Stimulated activated CD8-positive, alpha-beta memory T cell treated with anti-CD3 and anti-CD28 coated beads, Interleukin-4, amount 100 ng/mL, for 48 hours (primary cell): ENCODE data around the gene MAPKAP1.

ENCODE experiments used
- DNase-seq: peaks from one replicate; pipeline ENCODE4 v3.0.0-alpha.2; 2020

The MAPKAP1 gene

DNA sequence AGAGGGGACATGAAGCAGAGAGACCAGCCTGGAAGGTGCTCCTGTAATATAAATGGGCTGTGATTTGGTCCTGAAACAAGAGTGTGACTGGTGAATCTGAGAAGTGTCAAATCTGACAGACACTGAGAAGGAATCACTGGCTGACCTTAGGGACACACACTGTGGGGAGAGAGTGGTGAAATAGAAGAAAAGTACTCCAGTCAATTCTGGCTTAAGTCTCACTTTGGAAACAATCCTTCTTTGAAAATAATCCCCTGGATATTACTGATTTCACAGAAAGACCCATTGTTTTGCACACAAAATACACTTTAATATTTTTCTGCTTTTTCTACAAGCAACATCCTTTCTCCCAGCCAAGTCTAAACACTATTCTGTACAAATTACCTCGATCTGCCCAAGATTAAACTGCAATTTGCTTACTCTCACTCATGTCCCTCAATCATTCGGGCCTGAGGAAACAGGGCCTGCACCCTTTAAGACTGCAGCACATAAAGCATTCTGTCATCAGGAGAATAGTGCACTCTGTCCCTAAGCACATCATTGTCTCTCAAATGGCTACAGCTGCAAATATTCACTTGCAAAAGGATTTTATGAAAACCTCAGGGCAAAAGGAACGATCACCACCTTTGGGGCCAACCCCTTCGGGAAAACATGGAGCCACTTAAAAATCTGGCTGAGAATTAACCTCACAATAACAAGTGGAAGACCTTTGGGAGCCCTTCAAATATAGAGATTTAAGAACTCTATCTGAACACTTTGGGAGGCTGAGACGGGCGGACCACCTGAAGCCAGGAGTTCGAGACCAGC, 68.6 kb downstream of the MAPKAP1 start:
- DNase-seq: no peak

GRCh38 chr9:125637241-125637640, 69.8 kb downstream of the MAPKAP1 start:
- DNase-seq: no peak

DNA sequence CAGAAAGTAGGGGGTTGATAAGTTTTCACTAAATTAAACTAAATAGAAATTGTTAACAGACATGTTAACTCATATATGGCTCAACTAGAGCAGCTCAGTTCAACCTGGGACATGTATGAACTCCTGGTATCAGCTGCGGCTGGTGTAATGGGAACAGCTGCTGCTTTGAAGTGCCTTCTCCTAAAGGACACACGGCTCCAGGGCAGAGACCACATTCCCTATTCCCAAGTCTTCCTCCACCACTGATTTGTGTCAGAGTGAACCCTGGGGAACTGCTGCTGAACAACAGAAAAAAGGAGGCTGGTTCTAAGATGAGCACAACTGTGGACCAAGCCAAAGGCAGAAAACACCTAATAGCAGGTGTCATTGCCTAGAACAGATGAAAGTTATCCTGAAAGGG, 71.1 kb downstream of the MAPKAP1 start:
- DNase-seq: no peak

- DNase-seq: no peak
Measured at GRCh38 chr9:125634040-125634717, 72.8 kb downstream of the MAPKAP1 start.

DNA sequence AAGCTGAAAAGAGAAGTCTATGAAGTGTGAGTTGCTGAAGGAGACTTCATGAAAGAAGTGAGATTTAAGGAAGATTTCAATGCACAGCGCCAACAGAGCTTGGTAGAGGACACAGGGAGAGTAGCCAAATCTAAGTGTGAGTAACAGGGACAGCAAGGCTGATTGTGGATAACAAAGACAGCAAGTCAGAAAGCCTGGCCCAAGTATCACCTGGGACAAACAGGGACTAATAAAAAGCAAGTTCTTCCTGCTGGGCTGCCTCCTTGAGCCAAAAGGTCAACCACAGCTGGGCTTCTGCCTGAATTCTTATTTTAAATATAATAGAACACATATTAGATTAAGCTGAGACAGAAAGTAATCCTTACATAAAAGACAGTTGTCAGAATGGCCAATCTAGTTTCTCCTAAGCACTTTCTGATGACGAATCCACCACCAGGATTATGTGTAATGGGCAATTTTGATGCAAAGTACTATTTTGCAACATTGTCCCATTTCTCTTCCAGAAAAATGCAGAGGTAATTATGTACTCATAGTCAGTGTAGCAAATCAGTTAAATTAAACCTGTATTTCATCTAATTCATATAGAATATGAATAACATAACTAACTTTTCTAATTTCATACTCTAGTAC, 73.8 kb downstream of the MAPKAP1 start:
- no peak for DNase-seq

DNA sequence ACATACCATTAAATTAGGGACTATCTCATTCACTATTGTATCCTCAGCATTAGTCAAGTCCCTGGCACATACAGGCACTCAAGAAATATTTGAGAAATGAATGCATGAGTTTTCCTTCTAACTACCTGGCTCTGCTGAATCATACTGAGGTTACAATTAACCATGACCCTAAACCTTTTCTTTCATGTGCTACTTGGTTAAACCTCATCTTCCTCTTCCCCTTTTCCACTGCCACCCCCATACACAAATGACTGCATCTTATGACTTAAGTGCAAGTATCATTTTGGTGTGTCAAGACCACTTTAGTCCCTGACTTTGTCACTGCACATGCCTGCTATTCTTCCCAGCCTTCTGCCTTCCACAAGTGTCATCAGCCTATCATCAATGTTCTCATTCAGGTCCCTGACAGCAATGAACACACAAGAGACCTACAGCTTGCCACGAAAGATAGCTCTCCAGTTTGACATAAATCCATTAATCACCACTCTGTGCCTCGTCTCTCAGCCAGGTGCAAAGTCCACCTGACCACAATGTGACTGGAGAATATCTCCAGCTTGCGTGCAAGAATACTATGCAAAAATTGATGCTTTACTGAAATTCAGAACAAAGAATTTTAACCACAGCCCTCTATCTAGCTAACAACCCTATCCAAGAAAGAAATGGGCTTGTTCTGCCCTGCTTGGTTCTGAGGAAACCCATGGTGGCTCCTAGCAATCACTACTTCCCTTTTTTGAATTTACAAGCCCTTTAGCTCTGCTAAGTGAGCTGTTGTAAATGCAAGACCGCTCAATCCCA, 74.5 kb downstream of the MAPKAP1 start:
- DNase-seq: peak; percentile 56

GRCh38 chr9:125631391-125632085, 75.5 kb downstream of the MAPKAP1 start:
- DNase-seq: peak; percentile 42

- DNase-seq: no peak
Measured at GRCh38 chr9:125630436-125630835, 76.6 kb downstream of the MAPKAP1 start.

DNA sequence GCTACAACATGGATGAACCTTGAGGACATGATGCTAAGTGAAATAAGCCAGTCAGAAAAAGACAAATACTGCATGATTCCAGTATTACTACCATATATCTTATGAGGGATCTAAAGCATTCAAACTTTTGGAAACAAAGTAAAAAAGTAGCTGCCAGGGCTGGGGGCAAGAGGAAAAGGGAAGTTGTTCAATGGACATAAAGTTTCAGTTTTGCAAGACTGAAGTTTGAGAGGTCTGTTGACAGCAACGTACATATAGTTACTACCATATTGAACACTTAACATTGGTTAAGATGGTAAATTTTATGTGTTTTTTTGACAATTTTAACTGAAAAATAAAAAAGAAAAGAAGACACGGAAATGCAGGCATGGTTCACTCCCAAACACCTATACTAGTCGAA, 77.6 kb downstream of the MAPKAP1 start:
- DNase-seq: no peak

- DNase-seq: no peak
Measured at GRCh38 chr9:125626187-125626586, 80.8 kb downstream of the MAPKAP1 start.

DNA sequence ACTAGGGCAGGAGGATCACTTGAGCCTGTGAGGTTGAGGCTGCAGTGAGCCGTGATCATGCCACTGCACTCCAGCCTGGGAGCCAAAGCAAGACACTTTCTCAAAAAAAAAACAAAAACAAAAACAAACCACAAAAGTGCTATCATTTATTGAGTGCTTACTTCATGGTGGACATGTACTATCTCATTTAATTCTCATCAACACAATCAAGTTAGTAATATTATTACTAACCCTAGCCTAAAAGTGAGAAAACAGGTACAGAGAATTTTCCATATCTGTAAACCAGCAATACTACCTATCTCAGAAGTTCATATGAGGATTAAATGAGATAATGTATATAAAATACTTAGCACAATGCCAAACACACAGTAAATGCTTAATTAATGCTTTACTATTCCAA, 85.8 kb downstream of the MAPKAP1 start:
- no peak for DNase-seq

GRCh38 chr9:125620216-125620615, 86.8 kb downstream of the MAPKAP1 start:
- no peak for DNase-seq

DNA sequence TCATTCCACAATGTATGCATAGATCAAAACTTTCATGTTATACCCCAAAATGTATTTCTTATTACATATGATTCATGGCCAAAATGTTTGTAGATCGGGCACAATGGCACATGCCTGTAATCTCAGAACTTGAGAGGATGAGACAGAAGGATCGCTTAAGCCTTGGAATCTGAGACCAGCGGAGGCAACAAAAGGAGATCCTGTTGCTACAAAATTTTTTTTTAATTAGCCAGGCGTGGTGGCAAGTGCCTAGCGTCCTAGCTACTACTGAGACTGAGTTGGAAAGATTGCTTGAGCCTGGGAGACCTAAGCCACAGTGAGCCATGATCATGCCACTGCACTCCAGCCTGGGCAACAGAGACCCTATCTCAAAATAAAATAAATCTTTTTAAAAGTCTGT, 89.9 kb downstream of the MAPKAP1 start:
- DNase-seq: no peak

GRCh38 chr9:125613141-125613540, 93.9 kb downstream of the MAPKAP1 start:
- DNase-seq: no peak

DNA sequence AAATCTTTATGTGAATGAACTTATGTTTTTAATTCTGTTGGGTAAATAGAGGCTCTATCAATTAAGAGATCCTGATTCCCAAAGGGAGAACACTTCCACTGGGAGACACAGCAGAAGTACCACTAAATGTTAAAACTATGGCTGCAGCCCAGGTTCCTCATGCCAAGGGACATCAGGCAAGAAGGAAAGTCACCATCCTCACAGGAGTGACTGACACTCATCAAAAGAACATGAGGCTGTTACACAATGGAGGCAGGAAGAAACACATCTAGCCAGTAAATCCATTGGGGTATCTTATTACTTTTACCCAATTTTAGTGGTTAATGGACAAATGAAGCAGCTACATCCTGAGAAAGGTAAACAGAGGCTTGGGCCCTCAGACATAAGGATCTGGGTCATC, 94.4 kb downstream of the MAPKAP1 start:
- DNase-seq: no peak

DNA sequence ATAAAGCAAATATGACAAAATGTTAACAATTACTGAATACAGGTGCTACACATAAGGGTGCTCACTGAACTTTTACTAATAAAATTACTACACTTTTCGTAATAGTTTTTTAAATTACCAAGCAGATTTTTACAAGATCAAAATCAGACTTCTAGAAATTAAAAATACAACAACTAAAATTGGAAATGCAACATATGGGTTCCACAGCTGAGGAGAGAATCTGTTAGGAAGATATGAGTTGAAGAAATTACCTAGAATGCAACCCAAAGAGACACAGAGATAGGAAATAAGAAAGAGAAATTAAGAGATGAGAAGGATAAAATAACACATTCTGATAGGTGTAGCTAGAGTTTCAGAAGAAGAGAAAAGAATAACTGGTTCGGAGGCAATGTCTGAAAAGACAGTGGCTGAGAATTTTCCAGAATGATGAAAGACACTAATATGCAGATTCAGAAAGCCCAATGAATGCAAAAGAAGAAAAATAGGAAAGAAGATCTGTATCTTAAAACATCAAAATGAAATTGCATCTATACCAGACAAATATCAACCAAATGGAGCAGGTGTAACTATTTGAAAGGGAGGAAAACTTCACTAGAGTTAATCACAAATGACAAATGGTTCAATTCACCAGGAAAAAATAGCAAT, 95.8 kb downstream of the MAPKAP1 start:
- DNase-seq: no peak

DNA sequence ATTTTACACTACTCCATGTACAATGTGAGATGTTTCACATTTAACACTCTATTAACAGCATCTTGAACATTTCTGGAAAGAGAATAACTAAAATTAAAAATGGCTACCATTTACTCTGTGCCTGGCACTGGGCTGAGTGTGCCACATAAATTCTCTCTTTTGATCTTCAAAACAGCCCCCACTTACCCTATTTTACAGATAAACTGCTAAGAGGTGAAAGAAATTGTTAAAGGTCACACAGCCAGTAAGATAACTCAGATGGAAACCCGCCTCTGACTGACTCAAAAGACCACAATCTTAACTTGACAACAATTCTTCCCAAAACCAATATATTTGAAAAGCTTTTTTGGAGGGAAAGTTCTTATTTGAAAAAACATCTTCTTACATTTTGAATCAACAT, 97.3 kb downstream of the MAPKAP1 start:
- no peak for DNase-seq

DNA sequence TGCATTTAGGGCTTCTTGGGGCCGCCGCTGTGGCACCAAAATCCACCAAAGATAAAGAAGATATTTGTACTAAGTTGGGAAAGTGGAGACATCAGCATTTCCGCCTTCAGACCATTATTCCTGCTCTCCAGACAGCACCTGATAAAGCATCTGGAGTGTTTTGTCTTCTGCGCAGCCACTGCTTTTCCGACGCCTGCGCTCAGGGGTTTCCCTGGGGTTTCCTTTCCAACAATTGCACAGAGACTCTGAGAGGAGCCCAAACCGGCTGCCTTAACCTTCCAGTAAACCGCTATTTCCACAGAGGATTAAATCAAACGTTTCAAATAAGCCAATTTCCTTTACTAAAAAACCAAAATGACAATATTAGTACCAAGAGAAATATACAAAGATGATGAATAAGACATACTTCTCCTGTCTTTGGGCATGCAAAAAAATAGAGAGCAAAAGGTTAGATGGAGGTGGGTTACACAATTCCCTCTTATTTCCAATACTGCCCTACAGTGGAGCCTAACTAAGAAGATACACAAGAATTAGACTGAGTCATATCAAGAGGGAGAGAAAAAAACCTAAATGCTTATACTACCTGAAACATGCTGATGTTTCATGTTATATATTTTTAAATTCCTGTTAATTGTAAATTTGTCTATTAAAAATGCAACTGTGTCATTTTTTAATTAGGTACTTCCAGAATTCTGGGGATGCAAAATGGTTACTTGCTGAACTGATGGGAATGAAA, 98.4 kb downstream of the MAPKAP1 start:
- no peak for DNase-seq

DNA sequence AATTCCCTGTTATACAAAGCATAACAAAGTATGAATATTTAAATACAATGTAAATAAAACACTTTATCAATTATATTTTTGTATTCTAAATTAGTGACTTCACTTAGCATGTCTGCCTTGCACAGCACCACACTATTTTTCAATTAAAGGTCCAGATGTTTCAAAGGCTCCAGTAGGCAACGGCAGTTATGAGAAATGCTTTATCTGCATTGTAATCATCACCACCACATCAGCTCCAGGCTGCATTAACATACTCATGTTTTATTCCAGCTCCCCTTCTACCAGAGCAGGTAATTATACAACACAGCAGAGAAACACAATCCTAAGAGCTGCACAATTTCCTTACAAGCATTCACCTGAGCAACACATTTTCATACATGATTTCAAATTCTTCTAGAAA, 102.8 kb downstream of the MAPKAP1 start:
- DNase-seq: no peak

DNA sequence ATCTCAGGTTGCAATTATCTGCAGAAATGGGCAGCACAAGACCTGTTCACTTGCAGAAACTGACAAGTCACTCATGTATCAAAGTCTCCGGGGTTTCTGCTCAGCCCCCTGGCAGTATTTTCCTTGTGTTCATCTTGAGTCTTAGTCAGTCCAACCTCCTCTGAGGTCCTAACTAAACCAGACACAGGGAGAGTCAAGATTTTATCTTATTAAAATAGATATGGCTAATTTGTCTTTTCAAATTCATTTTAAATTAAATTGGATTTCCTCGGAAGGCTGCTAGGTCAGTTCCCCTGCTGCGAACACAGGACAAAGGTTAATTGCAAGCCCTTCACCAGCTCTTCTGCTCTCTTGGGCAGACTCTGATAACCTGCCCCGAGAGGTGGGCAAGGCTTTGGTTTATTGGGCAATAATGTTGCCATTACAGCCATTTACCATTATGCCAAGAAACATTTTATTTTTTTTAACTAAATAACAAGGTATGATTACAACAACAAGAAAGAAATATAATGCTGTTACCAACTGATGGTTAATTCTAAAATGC, 103.5 kb downstream of the MAPKAP1 start:
- DNase-seq: no peak

- DNase-seq: no peak
Measured at GRCh38 chr9:125601961-125602360, 105.0 kb downstream of the MAPKAP1 start.
